ENCODE measurements around the gene NOA1. TPM values are rescaled to one million over a fixed set of nuclear protein-coding genes. Genes with fewer than 3 reads are reported as not detected.
"Not testable (repeated sequence)": the region's sequence is repeated elsewhere in the genome, so short reads cannot be mapped to it uniquely, and the experiment has no call there.

NOA1 gene
- total RNA-seq, 2 donors from 2014 or later = 29.2 to 31.9 TPM

- Histone ChIP-seq H3K9me3 (no peaks in the 10 kb centered on the region), H3K27ac (no peak overlapping the region), H3K4me1 (replicated peaks) (no peaks in the 10 kb centered on the region), H3K27me3 (replicated peaks; ENCODE audit: insufficient read depth) (no peaks in the 10 kb centered on the region), H3K4me3 (no peak overlapping the region), H3K36me3 (no peaks in the 10 kb centered on the region)
- TF ChIP-seq POLR2A (IDR thresholded peaks at IDR 0.05) (no peak), CTCF (IDR thresholded peaks at IDR 0.05) (no peak), POLR2AphosphoS5 (IDR thresholded peaks at IDR 0.05) (no peak)
- WGBS = 80% methylated on average over 3 of the region's 3 CpGs
- intact Hi-C loops (cut with DNase I) = no loop called here
- DNase-seq (ENCODE audit: low spot score) = no peak
Observed at GRCh38 chr4:56941403-56941802, 36.0 kb downstream of the NOA1 start.

- H3K36me3 ChIP-seq = no peaks in the 10 kb centered on the region
- no peak overlapping the region for H3K4me3 ChIP-seq
- DNase-seq (ENCODE audit: low spot score) = no peak
- intact Hi-C loops (cut with DNase I) = no loop called here
- no peaks in the 10 kb centered on the region for H3K9me3 ChIP-seq
- TF ChIP-seq POLR2A (IDR thresholded peaks at IDR 0.05) = no peak
- no peak for TF ChIP-seq CTCF (IDR thresholded peaks at IDR 0.05)
- TF ChIP-seq POLR2AphosphoS5 (IDR thresholded peaks at IDR 0.05) = no peak
- H3K27ac ChIP-seq = no peak overlapping the region
- H3K27me3 ChIP-seq (replicated peaks; ENCODE audit: insufficient read depth) = no peaks in the 10 kb centered on the region
- no peaks in the 10 kb centered on the region for H3K4me1 ChIP-seq (replicated peaks)
Observed at GRCh38 chr4:56940971-56941370, 36.4 kb downstream of the NOA1 start.

- no peaks in the 10 kb centered on the region for H3K27me3 ChIP-seq (replicated peaks; ENCODE audit: insufficient read depth)
- no peak overlapping the region for H3K27ac ChIP-seq
- H3K9me3 ChIP-seq = no peaks in the 10 kb centered on the region
- H3K36me3 ChIP-seq = no peaks in the 10 kb centered on the region
- WGBS = 95% methylated on average over 12 of the region's 12 CpGs
- no peak overlapping the region for H3K4me3 ChIP-seq
- TF ChIP-seq POLR2AphosphoS5 (IDR thresholded peaks at IDR 0.05) = no peak
- TF ChIP-seq POLR2A (IDR thresholded peaks at IDR 0.05) = no peak
- no peak for TF ChIP-seq CTCF (IDR thresholded peaks at IDR 0.05)
- no peaks in the 10 kb centered on the region for H3K4me1 ChIP-seq (replicated peaks)
- DNase-seq (ENCODE audit: low spot score) = no peak
- intact Hi-C loops (cut with DNase I) = no loop called here
Observed at GRCh38 chr4:56940403-56940802, 37.0 kb downstream of the NOA1 start.

- H3K4me1 ChIP-seq (replicated peaks); DNase-seq (ENCODE audit: low spot score); H3K36me3 ChIP-seq; H3K9me3 ChIP-seq; intact Hi-C loops (cut with DNase I); H3K27me3 ChIP-seq (replicated peaks; ENCODE audit: insufficient read depth); H3K4me3 ChIP-seq; H3K27ac ChIP-seq: not testable (repeated sequence)
- WGBS = 97% methylated on average over 14 of the region's 14 CpGs
Observed at GRCh38 chr4:56939826-56940225, 37.6 kb downstream of the NOA1 start.

GRCh38 chr4:56937262-56937661, 40.1 kb downstream of the NOA1 start:
- Histone ChIP-seq H3K9me3 (no peaks in the 10 kb centered on the region), H3K4me1 (replicated peaks) (no peaks in the 10 kb centered on the region), H3K36me3 (no peaks in the 10 kb centered on the region), H3K27ac (no peak overlapping the region), H3K27me3 (replicated peaks; ENCODE audit: insufficient read depth) (no peaks in the 10 kb centered on the region), H3K4me3 (no peak overlapping the region)
- 92% methylated on average over 6 of the region's 6 CpGs for WGBS
- DNase-seq (ENCODE audit: low spot score) = no peak
- no peak for TF ChIP-seq POLR2AphosphoS5 (IDR thresholded peaks at IDR 0.05)
- no peak for TF ChIP-seq CTCF (IDR thresholded peaks at IDR 0.05)
- no peak for TF ChIP-seq POLR2A (IDR thresholded peaks at IDR 0.05)
- intact Hi-C loops (cut with DNase I) = no loop called here

Measured in prostate gland (tissue), 2 donors.